OCI-LY3 (cell line): ENCODE measurements around the gene ADGRG1.

Experiments used
- CTCF ChIP-seq: fragments of 200-600, 300-600 bp; sonication (generic); IDR thresholded peaks from 2 replicates; pipeline ENCODE4 v1.5.1; 2014; ENCODE audit warnings: antibody characterized with exemption, low read length, low read depth
- EZH2phosphoT487 ChIP-seq: fragments of 200-600 bp; shearing (Covaris generic); IDR thresholded peaks from 2 replicates; pipeline ENCODE4 v1.6.1; 2018; ENCODE audit warnings: antibody characterized with exemption, mixed run types, low read depth

- no peak for TF ChIP-seq CTCF
- TF ChIP-seq EZH2phosphoT487, result no peak
These were observed 7.8 kb upstream of the ADGRG1 start for GRCh38 chr16:57620335-57621231.
